ENCODE measurements around the gene GRSF1.
A peak's percentile ranks its signal among the peaks of the same experiment; 100 is the strongest.
"Not testable (repeated sequence)": the region's sequence is repeated elsewhere in the genome, so short reads cannot be mapped to it uniquely, and the experiment has no call there.

GRSF1 gene

DNA sequence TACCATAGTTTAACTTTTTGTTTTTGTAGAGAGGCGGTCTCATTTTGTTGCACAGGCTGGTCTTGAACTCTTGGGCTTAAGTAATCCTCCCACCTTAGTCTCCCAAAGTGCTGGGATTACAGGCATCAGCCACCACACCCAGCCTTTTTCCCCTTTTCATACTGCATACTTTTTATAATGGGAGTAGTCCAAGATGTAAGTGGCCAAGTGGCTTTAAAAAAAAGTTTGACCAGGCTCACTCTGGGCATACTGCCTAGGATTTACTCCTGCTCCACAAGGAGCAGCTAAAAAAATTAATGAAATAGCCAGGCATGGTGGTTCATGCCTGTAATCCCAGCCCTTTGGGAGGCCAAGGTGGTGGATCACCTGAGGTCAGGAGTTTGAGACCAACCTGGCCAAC is 6.0 kb downstream of the GRSF1 start:
- DNase-seq: no peak

DNA sequence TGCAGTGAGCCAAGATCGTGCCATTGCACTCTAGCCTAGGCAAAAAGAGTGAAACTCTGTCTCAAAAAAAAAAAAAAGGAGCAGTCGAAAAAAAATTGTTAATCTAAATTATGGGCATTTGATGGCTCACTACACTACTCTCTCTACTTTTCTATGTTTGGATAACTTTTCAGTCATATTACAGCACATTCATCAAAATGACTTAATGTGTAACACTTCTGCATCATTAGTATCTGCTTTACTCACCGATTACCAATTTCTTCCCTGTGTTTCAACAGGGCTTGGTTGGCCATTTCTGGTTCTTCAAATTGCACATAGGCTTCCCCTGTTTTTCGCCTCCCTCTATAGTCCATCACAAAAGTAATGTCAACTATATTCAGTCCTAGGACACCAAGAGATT is 8.4 kb downstream of the GRSF1 start:
- no peak for DNase-seq

GRCh38 chr4:70830054-70830453 is 9.6 kb downstream of the GRSF1 start:
- DNase-seq: no peak

GRCh38 chr4:70829492-70829891 is 10.2 kb downstream of the GRSF1 start:
- DNase-seq: no peak

GRCh38 chr4:70829015-70829414 is 10.7 kb downstream of the GRSF1 start:
- no peak for DNase-seq

- no peak for DNase-seq
Observed at GRCh38 chr4:70818921-70819320, 20.8 kb downstream of the GRSF1 start.

DNA sequence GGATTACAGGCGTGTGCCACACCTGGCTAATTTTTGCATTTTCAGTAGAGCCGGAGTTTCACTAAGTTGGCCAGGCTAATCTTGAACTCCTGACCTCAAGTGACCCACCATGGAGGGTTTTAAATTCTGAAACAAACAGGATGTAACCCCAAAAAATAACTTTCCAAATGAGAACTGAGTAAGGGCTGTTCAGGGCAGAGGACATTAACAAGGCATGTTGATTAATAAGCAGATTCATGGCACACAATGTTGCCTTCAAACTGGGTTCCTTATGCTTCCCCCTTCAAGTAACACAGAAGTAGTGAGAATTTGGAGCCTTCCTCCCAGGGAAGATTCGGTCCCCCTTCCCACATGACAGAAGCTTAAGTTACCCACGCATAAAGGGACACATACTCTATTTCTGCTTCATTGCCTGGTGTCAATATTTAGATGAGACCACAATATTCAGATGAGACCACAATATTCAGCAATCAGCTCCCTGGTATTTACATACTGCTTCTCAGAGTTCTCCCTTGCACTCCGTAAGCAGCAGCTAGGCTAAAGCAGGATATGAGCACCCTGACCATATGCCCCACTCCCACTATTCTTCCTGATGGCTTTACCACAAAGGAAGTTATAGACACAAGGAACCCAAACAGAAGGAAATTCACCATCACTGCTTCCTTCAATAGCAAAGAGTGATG is 21.4 kb downstream of the GRSF1 start:
- no peak for DNase-seq

DNA sequence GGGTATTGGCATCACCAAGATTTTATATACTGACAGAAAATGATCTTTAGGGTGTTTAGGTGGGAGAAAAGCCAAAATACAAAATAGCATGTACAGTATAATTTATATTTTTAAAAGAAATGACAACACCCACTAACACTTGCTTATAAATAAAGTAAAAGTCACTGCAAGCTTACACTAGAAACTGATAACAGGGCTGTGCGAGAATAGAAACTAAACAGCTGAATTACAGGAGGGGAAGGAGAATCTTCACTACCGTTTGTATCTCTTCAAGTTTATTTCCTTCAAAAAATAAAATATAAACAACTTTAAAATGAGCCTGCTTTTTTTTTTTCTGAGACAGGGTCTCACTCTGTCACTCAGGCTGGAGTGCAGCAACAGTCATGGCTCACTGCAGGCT is 22.8 kb downstream of the GRSF1 start:
- no peak for DNase-seq

GRCh38 chr4:70815370-70815769 is 24.3 kb downstream of the GRSF1 start:
- DNase-seq: no peak

DNA sequence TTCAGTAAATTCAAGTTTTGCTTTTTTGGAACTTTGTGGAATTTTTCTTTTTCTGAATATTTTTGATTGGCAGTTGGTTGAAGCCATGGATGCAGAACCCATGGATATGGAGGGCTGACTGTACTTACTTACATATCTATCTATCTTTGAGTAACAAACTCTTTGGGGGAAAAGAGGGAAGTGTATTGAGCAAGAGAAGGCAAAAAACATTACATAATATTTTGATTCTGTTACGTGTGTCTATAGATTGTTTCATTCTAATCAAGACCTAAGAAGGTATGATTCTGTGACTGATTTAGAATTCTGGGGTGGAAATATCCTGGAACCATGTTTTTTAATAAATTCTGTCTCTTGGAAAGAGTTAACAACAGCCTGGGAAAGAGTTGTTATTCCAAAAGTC is 31.5 kb downstream of the GRSF1 start:
- no peak for DNase-seq

DNA sequence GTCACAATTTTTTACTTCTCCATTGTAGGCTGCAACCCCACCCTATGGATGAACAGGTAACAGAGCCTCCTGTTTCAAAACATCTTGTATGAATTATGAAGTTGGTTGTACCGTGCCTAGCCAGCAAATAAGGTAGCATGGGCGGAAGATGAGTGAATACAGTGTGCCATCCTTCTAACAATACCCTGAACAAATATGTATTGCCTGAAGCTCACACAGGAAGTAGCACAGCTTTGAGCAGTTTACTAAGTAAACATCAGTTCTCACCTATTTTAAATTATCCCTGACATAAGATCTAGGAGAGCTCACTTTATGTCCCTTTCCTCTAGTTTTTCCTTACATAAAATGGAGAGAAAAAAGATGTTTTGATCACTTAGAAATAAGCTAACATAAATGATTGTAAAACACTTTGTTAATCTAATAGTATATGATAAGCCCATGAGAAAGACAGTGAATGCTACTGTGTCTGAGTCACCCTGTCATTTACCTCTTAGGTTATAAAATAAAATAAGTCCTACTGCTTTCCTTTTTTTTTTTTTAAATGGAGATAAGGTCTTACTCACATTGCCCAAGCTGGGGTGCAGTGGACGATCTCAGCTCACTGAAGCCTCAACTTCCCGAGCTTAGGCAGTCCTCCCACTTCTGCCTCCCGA is 36.6 kb downstream of the GRSF1 start:
- DNase-seq: no peak

- DNase-seq: peak; percentile 40
Observed at GRCh38 chr4:70801265-70801809, 38.4 kb downstream of the GRSF1 start.

DNA sequence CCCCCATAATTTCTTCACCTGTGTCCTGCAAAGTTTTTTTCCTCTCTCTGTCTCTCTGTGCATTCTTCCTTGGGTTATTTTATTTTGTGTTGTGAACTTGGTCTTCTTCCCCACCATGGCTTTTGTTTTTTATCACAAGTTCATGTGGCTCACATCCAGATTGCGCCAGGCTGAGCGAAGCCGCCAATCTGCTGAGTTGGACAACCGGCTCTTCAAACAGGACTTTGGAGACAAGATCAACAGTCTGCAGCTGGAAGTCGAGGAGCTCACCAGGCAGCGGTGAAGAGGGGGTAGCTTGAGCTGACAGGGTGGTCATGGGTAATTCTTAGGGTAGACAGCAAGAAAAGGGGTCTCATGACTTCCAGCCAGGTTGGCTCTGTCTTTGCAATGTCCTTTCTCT is 46.1 kb downstream of the GRSF1 start:
- no peak for DNase-seq

GRCh38 chr4:70788733-70789132 is 51.0 kb downstream of the GRSF1 start:
- DNase-seq: no peak

GRCh38 chr4:70787496-70787895 is 52.2 kb downstream of the GRSF1 start:
- DNase-seq: no peak

- DNase-seq: no peak
Observed at GRCh38 chr4:70783096-70783495, 56.6 kb downstream of the GRSF1 start.

DNA sequence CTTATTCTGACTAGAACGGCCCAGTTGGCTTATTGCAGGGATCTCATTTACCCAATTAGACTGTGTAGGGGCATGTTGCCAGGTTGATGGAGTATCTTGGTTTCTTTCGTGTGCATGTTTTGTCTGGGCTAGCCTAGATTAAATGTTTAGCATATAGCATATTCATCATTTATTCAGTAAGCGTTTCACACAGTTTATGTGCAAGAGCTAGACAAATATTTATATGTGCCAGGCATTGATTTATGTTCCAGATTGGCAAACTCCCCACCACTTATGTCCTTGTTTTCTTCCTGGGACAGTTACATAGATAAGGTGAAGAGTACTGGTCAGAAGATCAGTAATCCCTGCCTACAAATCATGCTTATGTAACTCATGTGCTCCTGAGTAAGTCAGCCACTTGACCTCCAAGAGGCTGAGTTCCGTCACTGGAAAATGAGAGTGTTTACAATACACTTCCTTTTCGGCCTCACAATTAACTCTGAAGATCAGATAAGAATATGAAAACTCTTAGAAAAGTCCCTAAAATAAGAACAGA is 60.7 kb downstream of the GRSF1 start:
- DNase-seq: no peak

GRCh38 chr4:70772929-70773555 is 66.6 kb downstream of the GRSF1 start:
- no peak for DNase-seq

- DNase-seq: not testable (repeated sequence)
Observed at GRCh38 chr4:70769396-70769795, 70.3 kb downstream of the GRSF1 start.

GRCh38 chr4:70768301-70768948 is 71.3 kb downstream of the GRSF1 start:
- DNase-seq: no peak
